K562 (cell line): ENCODE measurements around the gene XRRA1. TPM values are rescaled to one million over a fixed set of nuclear protein-coding genes. Genes with fewer than 3 reads are reported as not detected.

Experiments used
- ATAC-seq: fragments of 200-7000 bp; cut with Tn5 transposase; 3 replicates; pipeline ENCODE4 v1.9.1; 2020; ENCODE audit warnings: moderate library complexity
- BruUV-seq: library from RNA; stranded (reverse); fragments of 400-500 nt; replicated peaks from 2 replicates; lab custom pipeline; 2021; lab: Mats Ljungman, UMichigan
- CTCF ChIA-PET: fragments of 300-600 bp; formaldehyde crosslinking; extraction: SDS; loops from one replicate; lab custom pipeline; 2021; ENCODE audit warnings: low intra/inter-chr PET ratio; lab: Yijun Ruan, JAX
- POLR2A ChIA-PET: fragments of 300-600, 350-650 bp; sonication (Branson Sonifier 250); formaldehyde crosslinking; extraction: SDS; loops from one replicate; lab custom pipeline; 2021; ENCODE audit warnings: antibody characterized with exemption, inconsistent platforms; lab: Yijun Ruan, JAX
- DNase-seq, 4 experiments: peaks; one replicate each; pipeline versions ENCODE4 v3.0.0 to v3.0.0-alpha.2; 2011 to 2018; ENCODE audit warnings: low spot score in 3 of 4, mixed read lengths in 3 of 4; ENCODE audit errors: extremely low read depth in 1 of 4
- FAIRE-seq: peaks from 2 replicates; lab custom pipeline; 2011; peaks lifted over from hg19 to GRCh38; lab: Jason Lieb, UNC
- H2AFZ ChIP-seq: 2 replicates; pipeline ENCODE4 v1.6.0; 2011; ENCODE audit warnings: low read depth, low read length, control low read depth, inconsistent platforms
- H3K27ac ChIP-seq: fragments of 200-600 bp; 3 replicates; pipeline ENCODE4 v1.8.0; 2011; ENCODE audit warnings: low read depth, mild to moderate bottlenecking, control low read depth, inconsistent platforms, low read length, moderate library complexity, mixed read lengths; ENCODE audit errors: extremely low read depth
- H3K27me3 ChIP-seq, 2 experiments: fragments of 300-600 bp in 1 of 2; 2 replicates in 1 of 2; 3 replicates in 1 of 2; pipeline versions ENCODE4 v1.6.0 to v1.8.0; 2011; ENCODE audit warnings: inconsistent platforms in 2 of 2, low read length in 2 of 2, mild to moderate bottlenecking in 1 of 2, mixed read lengths in 1 of 2, moderate library complexity in 1 of 2; ENCODE audit not compliant: control insufficient read depth in 2 of 2, insufficient read depth in 2 of 2
- H3K36me3 ChIP-seq: fragments of 300-600 bp; 3 replicates; pipeline ENCODE4 v1.8.0; 2011; ENCODE audit warnings: mild to moderate bottlenecking, low read length, inconsistent platforms; ENCODE audit not compliant: control insufficient read depth, insufficient read depth
- H3K4me1 ChIP-seq, 2 experiments: fragments of 200-600 bp in 1 of 2; replicated peaks in 1 of 2; 2 replicates in 1 of 2; 3 replicates in 1 of 2; pipeline versions ENCODE4 v1.5.1 to v1.8.0; 2011; ENCODE audit warnings: inconsistent platforms in 2 of 2, low read length in 2 of 2, mild to moderate bottlenecking in 1 of 2, mixed read lengths in 1 of 2, moderate library complexity in 1 of 2; ENCODE audit not compliant: control insufficient read depth in 2 of 2, insufficient read depth in 2 of 2
- H3K4me2 ChIP-seq: 2 replicates; pipeline ENCODE4 v1.6.1; 2011; ENCODE audit warnings: low read length, control low read depth, inconsistent platforms, mixed read lengths; ENCODE audit not compliant: insufficient read depth
- H3K4me3 ChIP-seq: fragments of 200-600 bp; sonication (generic), shearing (Covaris generic); 2 replicates; pipeline ENCODE4 v1.5.1; 2016; ENCODE audit warnings: control low read depth, inconsistent platforms
- H3K79me2 ChIP-seq: fragments of 200-600 bp; 3 replicates; pipeline ENCODE4 v1.8.0; 2011; ENCODE audit warnings: low read length, inconsistent platforms; ENCODE audit not compliant: control insufficient read depth, insufficient read depth
- H3K9ac ChIP-seq, 2 experiments: 2 replicates each; pipeline versions ENCODE4 v1.6.0 to v1.6.1; 2011; ENCODE audit warnings: low read depth in 2 of 2, low read length in 2 of 2, control low read depth in 1 of 2, inconsistent platforms in 1 of 2, mild to moderate bottlenecking in 1 of 2, mixed read lengths in 1 of 2; ENCODE audit not compliant: insufficient read depth in 1 of 2
- H3K9me1 ChIP-seq: one replicate; pipeline ENCODE4 v1.6.0; 2011; ENCODE audit warnings: inconsistent platforms, mild to moderate bottlenecking, low read length, moderate library complexity; ENCODE audit not compliant: control insufficient read depth, insufficient read depth
- H3K9me3 ChIP-seq: replicated peaks from 2 replicates; pipeline ENCODE4 v1.5.1; 2011; ENCODE audit warnings: low read depth, low read length, inconsistent platforms; ENCODE audit not compliant: control insufficient read depth, insufficient read depth
- H4K20me1 ChIP-seq: replicated peaks from 2 replicates; pipeline ENCODE4 v1.6.1; 2011; ENCODE audit warnings: low read length, inconsistent platforms, mixed read lengths; ENCODE audit not compliant: control insufficient read depth, insufficient read depth
- BRCA1 ChIP-seq, 2 experiments: fragments of 450-650 bp in 1 of 2; sonication (generic) in 1 of 2; formaldehyde crosslinking in 1 of 2; IDR thresholded peaks; 2 replicates each; pipeline versions ENCODE4 v1.5.0 to v1.6.1; 2017 to 2020; ENCODE audit warnings: mild to moderate bottlenecking in 1 of 2, missing genetic modification reagents in 1 of 2
- CEBPB ChIP-seq: fragments of 450-650 bp; IDR thresholded peaks from 2 replicates; pipeline ENCODE4 v1.6.1; 2016; ENCODE audit warnings: missing genetic modification characterization, missing compliant biosample characterization
- COPS2 ChIP-seq: fragments of 450-650 bp; conservative IDR thresholded peaks from 2 replicates; pipeline ENCODE4 v1.6.1; 2016; ENCODE audit warnings: mild to moderate bottlenecking, moderate library complexity
- KDM1A ChIP-seq, 2 experiments: fragments of 450-650 bp; IDR thresholded peaks; 2 replicates each; pipeline ENCODE4 v1.6.1; 2016; ENCODE audit warnings: mild to moderate bottlenecking in 2 of 2
- MCM2 ChIP-seq: fragments of 450-650 bp; IDR thresholded peaks from 2 replicates; pipeline ENCODE4 v1.6.1; 2017; ENCODE audit warnings: low read depth, mild to moderate bottlenecking
- NEUROD1 ChIP-seq: fragments of 150-350 bp; IDR thresholded peaks from 2 replicates; pipeline ENCODE4 v1.6.1; 2014; ENCODE audit warnings: borderline replicate concordance, low read length, low read depth; ENCODE audit not compliant: partially characterized antibody
- RBM39 ChIP-seq: fragments of 200-400 bp; formaldehyde crosslinking; optimal IDR thresholded peaks from 2 replicates; pipeline ENCODE3; 2018; ENCODE audit warnings: low read depth, low read length
- SIRT6 ChIP-seq: IDR thresholded peaks from one replicate; pipeline ENCODE4 v1.6.1; 2012; ENCODE audit warnings: low read depth, mild to moderate bottlenecking, control low read depth, inconsistent platforms, low read length, moderate library complexity
- ZC3H4 ChIP-seq: sonication (generic); formaldehyde crosslinking; IDR thresholded peaks from 2 replicates; pipeline ENCODE4 v1.9.0; 2021; ENCODE audit warnings: missing genetic modification reagents, borderline replicate concordance
- ZKSCAN1 ChIP-seq: fragments of 150-350 bp; IDR thresholded peaks from 2 replicates; pipeline ENCODE4 v1.6.1; 2016; ENCODE audit warnings: low read depth, low read length
- WGBS: fragments of 100-300 bp; shearing (Covaris generic); methylation state at CpG from one replicate; pipeline ENCODE4 v1.1.6; 2016; ENCODE audit warnings: low coverage, mixed read lengths; ENCODE audit not compliant: insufficient coverage; ENCODE audit errors: missing lambda C conversion rate; 5-methylcytosine and 5-hydroxymethylcytosine counted together
- in situ Hi-C: fragments of 300-500 bp; cut with MboI; formaldehyde crosslinking; loops from 4 replicates; pipeline ENCODE4 v1.15.0; 2018; ENCODE audit warnings: inconsistent platforms, mixed read lengths
- intact Hi-C: fragments of 100-400 bp; cut with micrococcal nuclease; formaldehyde crosslinking; loops from 2 replicates; pipeline ENCODE4 v1.14.2; 2022
- polyA plus RNA-seq, 8 experiments: library from polyadenylated mRNA; depleted of rRNA in 4 of 8; stranded (reverse) in 5 of 8; unstranded in 3 of 8; fragments of >200 nt; fragmentation: Nextera tagmentation in 2 of 8; fragmentation: Illumina TruSeq in 1 of 8; extraction: Ambion mirVana in 2 of 8; extraction: Trizol in 1 of 8; gene quantifications; 2 replicates each; pipeline versions ENCODE4 v1.2.1 to v1.2.3, GENCODE V29; 2011 to 2014; ENCODE audit warnings: inconsistent platforms in 1 of 8, missing spikeins in 1 of 8
- total RNA-seq, 7 experiments: library from RNA; depleted of rRNA in 6 of 7; stranded (reverse); fragments of >200 nt in 6 of 7; fragmentation: Illumina TruSeq in 2 of 7; extraction: Trizol in 2 of 7; gene quantifications; 2 replicates each; pipeline versions ENCODE4 v1.2.1 to v1.2.3, GENCODE V29; 2011 to 2021; ENCODE audit warnings: low replicate concordance in 1 of 7
- TF ChIP-seq, protein P1 (sequence below): fragments of 250-450 bp; sonication (Bioruptor Pico); IDR thresholded peaks from 2 replicates; pipeline ENCODE4 v1.5.0; 2021
- TF ChIP-seq, protein P2 (sequence below): fragments of 450-650 bp; IDR thresholded peaks from 2 replicates; pipeline ENCODE4 v1.6.1; 2017; ENCODE audit warnings: antibody characterized with exemption, mild to moderate bottlenecking

The XRRA1 gene
- total and polyA plus RNA-seq, 9 of the 15 experiments (the other 6 are each of a cell fraction or from before 2014, with no cell fraction given): 5.0 to 22.5 (median 16.0) TPM

DNA sequence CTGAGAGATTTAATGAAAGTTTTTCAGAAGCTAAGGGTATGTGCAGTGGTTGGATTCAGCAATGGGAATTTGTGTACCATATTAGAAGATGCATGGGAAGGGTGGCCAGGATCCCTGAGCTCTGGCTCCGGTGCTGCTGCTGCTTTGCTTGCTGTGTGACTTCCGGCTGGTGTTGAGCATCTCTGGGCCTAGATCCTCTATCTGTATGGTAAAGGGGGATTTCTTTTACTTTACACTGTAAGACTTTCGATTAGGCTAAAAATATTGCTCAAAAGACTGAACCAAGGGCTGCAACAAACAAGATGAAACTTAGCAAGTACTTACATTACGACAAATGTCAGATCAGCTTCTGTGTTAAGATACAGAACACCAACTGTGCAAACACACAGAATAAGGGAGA is 39.1 kb downstream of the XRRA1 start (continued):
- TF ChIP-seq SIRT6: no peak
- TF ChIP-seq RBM39: no peak

GRCh38 chr11:74909385-74909784 is 39.5 kb downstream of the XRRA1 start:
- CTCF ChIA-PET: no interaction called here

More at GRCh38 chr11:74909385-74909784, 39.5 kb downstream of the XRRA1 start:
- H3K9me3 ChIP-seq: no peaks in the 10 kb centered on the region
- no peaks in the 10 kb centered on the region; the same call in 1 of the 2 replicates for H4K20me1 ChIP-seq
- H3K79me2 ChIP-seq: no peaks in the 10 kb centered on the region
- no peaks in the 10 kb centered on the region for H3K9me1 ChIP-seq
- peaks cover 62% of the 10 kb centered on the region; the same call in 2 of the 3 replicates for H3K36me3 ChIP-seq
- no peaks in the 10 kb centered on the region for H3K4me1 ChIP-seq
- H3K27ac ChIP-seq: no peak overlapping the region
- no peak for FAIRE-seq
- BruUV-seq: no TSS peak
- no peaks in the 10 kb centered on the region for H3K27me3 ChIP-seq
- POLR2A ChIA-PET: interaction anchor here (0.6 to 1.5 kb wide), 4 partner anchors 11 to 85 kb away, joined by 3 to 6 read pairs (median 3); partner anchors contain the start of genes SPCS2 and XRRA1
- no peak overlapping the region for H3K4me2 ChIP-seq
- no peak for TF ChIP-seq CEBPB (tag)
- TF ChIP-seq ZC3H4: no peak
- TF ChIP-seq, protein P1, sequence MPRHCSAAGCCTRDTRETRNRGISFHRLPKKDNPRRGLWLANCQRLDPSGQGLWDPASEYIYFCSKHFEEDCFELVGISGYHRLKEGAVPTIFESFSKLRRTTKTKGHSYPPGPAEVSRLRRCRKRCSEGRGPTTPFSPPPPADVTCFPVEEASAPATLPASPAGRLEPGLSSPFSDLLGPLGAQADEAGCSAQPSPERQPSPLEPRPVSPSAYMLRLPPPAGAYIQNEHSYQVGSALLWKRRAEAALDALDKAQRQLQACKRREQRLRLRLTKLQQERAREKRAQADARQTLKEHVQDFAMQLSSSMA: no peak
- no peak for TF ChIP-seq COPS2
- TF ChIP-seq, protein P2, sequence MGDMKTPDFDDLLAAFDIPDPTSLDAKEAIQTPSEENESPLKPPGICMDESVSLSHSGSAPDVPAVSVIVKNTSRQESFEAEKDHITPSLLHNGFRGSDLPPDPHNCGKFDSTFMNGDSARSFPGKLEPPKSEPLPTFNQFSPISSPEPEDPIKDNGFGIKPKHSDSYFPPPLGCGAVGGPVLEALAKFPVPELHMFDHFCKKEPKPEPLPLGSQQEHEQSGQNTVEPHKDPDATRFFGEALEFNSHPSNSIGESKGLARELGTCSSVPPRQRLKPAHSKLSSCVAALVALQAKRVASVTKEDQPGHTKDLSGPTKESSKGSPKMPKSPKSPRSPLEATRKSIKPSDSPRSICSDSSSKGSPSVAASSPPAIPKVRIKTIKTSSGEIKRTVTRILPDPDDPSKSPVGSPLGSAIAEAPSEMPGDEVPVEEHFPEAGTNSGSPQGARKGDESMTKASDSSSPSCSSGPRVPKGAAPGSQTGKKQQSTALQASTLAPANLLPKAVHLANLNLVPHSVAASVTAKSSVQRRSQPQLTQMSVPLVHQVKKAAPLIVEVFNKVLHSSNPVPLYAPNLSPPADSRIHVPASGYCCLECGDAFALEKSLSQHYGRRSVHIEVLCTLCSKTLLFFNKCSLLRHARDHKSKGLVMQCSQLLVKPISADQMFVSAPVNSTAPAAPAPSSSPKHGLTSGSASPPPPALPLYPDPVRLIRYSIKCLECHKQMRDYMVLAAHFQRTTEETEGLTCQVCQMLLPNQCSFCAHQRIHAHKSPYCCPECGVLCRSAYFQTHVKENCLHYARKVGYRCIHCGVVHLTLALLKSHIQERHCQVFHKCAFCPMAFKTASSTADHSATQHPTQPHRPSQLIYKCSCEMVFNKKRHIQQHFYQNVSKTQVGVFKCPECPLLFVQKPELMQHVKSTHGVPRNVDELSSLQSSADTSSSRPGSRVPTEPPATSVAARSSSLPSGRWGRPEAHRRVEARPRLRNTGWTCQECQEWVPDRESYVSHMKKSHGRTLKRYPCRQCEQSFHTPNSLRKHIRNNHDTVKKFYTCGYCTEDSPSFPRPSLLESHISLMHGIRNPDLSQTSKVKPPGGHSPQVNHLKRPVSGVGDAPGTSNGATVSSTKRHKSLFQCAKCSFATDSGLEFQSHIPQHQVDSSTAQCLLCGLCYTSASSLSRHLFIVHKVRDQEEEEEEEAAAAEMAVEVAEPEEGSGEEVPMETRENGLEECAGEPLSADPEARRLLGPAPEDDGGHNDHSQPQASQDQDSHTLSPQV: no peak
- no peak for TF ChIP-seq MCM2
- no peak for TF ChIP-seq BRCA1 (IDR thresholded peaks at IDR 0.05)
- no peak for TF ChIP-seq BRCA1 (CRISPR knock-in tag; IDR thresholded peaks at IDR 0.05)
- no peak for TF ChIP-seq NEUROD1
- no peak for TF ChIP-seq ZKSCAN1
- no peak for TF ChIP-seq KDM1A (IDR thresholded peaks at IDR 0.05)
- intact Hi-C loops: no loop called here
- WGBS: 76% methylated on average over 4 of the region's 4 CpGs
- H2AFZ ChIP-seq: no peak overlapping the region
- H3K4me3 ChIP-seq: no peak overlapping the region
- in situ Hi-C loops: no loop called here
- no peak overlapping the region for H3K9ac ChIP-seq
- no peak for DNase-seq
- no peak for ATAC-seq
